Esophagus squamous epithelium (tissue), 5 donors: ENCODE measurements around the gene LAMA3. TPM values are rescaled to one million over a fixed set of nuclear protein-coding genes. Genes with fewer than 3 reads are reported as not detected.

Experiments
- DNase-seq: peaks from one replicate; lab custom pipeline; 2025; lab: John Stamatoyannopoulos, UW
- H3K27ac ChIP-seq, 4 donors: fragments of 200-600 bp; sonication (generic); one replicate each; pipeline ENCODE4 v1.5.1; 2016 to 2019; ENCODE audit warnings: mild to moderate bottlenecking in 1 of 4
- H3K27me3 ChIP-seq, 4 donors: fragments of 200-600 bp; sonication (generic); 1 replicate in 3 of 4; 2 replicates in 1 of 4; pipeline versions ENCODE4 v1.5.1 to v1.6.0; 2017 to 2021; ENCODE audit warnings: antibody characterized with exemption in 1 of 4
- H3K36me3 ChIP-seq, 3 donors: fragments of 200-600 bp; sonication (generic); one replicate each; pipeline ENCODE4 v1.5.1; 2016 to 2019
- H3K4me1 ChIP-seq, 3 donors: fragments of 200-600 bp; sonication (generic); one replicate each; pipeline ENCODE4 v1.5.1; 2017 to 2019
- H3K4me3 ChIP-seq, 4 donors: fragments of 200-600 bp; sonication (generic); 1 replicate in 3 of 4; 2 replicates in 1 of 4; pipeline ENCODE4 v1.5.1; 2016 to 2019; ENCODE audit warnings: mild to moderate bottlenecking in 2 of 4, moderate library complexity in 1 of 4
- H3K9me3 ChIP-seq, 3 donors: fragments of 200-600 bp; sonication (generic); one replicate each; pipeline ENCODE4 v1.5.1; 2016 to 2019
- CTCF ChIP-seq, 6 experiments: fragments of 450-650 bp in 4 of 6; fragments of 200-600 bp in 2 of 6; sonication (generic) in 2 of 6; IDR thresholded peaks; one replicate each; pipeline ENCODE4 v1.5.1; 2016 to 2019; ENCODE audit warnings: antibody characterized with exemption in 6 of 6, mild to moderate bottlenecking in 4 of 6, moderate library complexity in 4 of 6
- POLR2A ChIP-seq, 4 donors: fragments of 450-650 bp; IDR thresholded peaks; one replicate each; pipeline ENCODE4 v1.6.1; 2017; ENCODE audit warnings: antibody characterized with exemption in 4 of 4, mild to moderate bottlenecking in 4 of 4, moderate library complexity in 3 of 4
- WGBS, 2 donors: methylation state at CpG; one replicate each; pipeline ENCODE4 v1.1.5; 2018; 5-methylcytosine and 5-hydroxymethylcytosine counted together
- intact Hi-C: fragments of 100-400 bp; cut with DNase I; formaldehyde crosslinking; loops from one replicate; pipeline ENCODE4 v1.15.0; 2022
- total RNA-seq, 4 donors: library from RNA; depleted of rRNA; stranded (reverse); fragments of >200 nt; gene quantifications; one replicate each; pipeline ENCODE4 v1.1.0, GENCODE V29; 2016
- donor health status: DM: yes; HTN: yes; CAD: no.

LAMA3 gene
- total RNA-seq, 4 donors from 2014 or later = 28.7 to 81.3 (median 44.8) TPM

- TF ChIP-seq CTCF (IDR thresholded peaks at IDR 0.05) = no peak
- no peak for TF ChIP-seq POLR2A (IDR thresholded peaks at IDR 0.05)
Observed at GRCh38 chr18:23718243-23718720, 29.0 kb downstream of the LAMA3 start.

GRCh38 chr18:23718731-23719130 is 29.5 kb downstream of the LAMA3 start:
- 60 to 69% methylated on average over 2 of the region's 2 CpGs for WGBS, 2 donors
- Histone ChIP-seq H3K4me1 (peaks cover 4 to 62% (median 13%) of the 10 kb centered on the region in 3 donors), H3K27ac (peak overlapping the region in 1 of 4 donors; percentile 46), H3K4me3 (no peak overlapping the region), H3K36me3 (no peaks in the 10 kb centered on the region), H3K27me3 (no peaks in the 10 kb centered on the region), H3K9me3 (no peaks in the 10 kb centered on the region)
- intact Hi-C loops = no loop called here
- no peak for DNase-seq
- no peak for TF ChIP-seq CTCF (IDR thresholded peaks at IDR 0.05)
- no peak for TF ChIP-seq POLR2A (IDR thresholded peaks at IDR 0.05)

More at GRCh38 chr18:23718243-23718720, 29.0 kb downstream of the LAMA3 start:
- Histone ChIP-seq H3K4me1 (peaks cover 4 to 62% (median 13%) of the 10 kb centered on the region in 3 donors), H3K27ac (peak overlapping the region in 2 of 4 donors; percentile 6 to 46), H3K9me3 (no peaks in the 10 kb centered on the region), H3K36me3 (no peaks in the 10 kb centered on the region), H3K4me3 (no peak overlapping the region), H3K27me3 (no peaks in the 10 kb centered on the region)
- 75 to 86% methylated on average over 4 to 5 of the region's 5 CpGs for WGBS, 2 donors
- intact Hi-C loops = no loop called here
- no peak for DNase-seq

- TF ChIP-seq POLR2A (IDR thresholded peaks at IDR 0.05) (no peak), CTCF (IDR thresholded peaks at IDR 0.05) (no peak)
- Histone ChIP-seq H3K36me3 (no peaks in the 10 kb centered on the region), H3K4me3 (no peak overlapping the region), H3K9me3 (no peaks in the 10 kb centered on the region), H3K4me1 (peaks cover 4 to 64% (median 13%) of the 10 kb centered on the region in 3 donors), H3K27me3 (no peaks in the 10 kb centered on the region), H3K27ac (peak overlapping the region in 2 of 4 donors; percentile 46 to 50)
- intact Hi-C loops = no loop called here
- WGBS, 2 donors = 20% methylated on average over 1 of the region's 1 CpG; no CpG with 5 or more reads in 1 of the 2 donors
- DNase-seq = no peak
Observed at GRCh38 chr18:23719634-23720201, 30.5 kb downstream of the LAMA3 start.

GRCh38 chr18:23721696-23722480 is 32.6 kb downstream of the LAMA3 start:
- peaks cover 3 to 49% (median 4%) of the 10 kb centered on the region in 3 donors for H3K4me1 ChIP-seq
- 49 to 53% methylated on average over 4 of the region's 4 CpGs for WGBS, 2 donors
- no peak for DNase-seq
- no peak overlapping the region for H3K4me3 ChIP-seq
- no peaks in the 10 kb centered on the region for H3K36me3 ChIP-seq
- no peaks in the 10 kb centered on the region for H3K27me3 ChIP-seq
- no peaks in the 10 kb centered on the region for H3K9me3 ChIP-seq
- peak overlapping the region in 1 of 4 donors; percentile 20 for H3K27ac ChIP-seq
- intact Hi-C loops = no loop called here
- TF ChIP-seq POLR2A (IDR thresholded peaks at IDR 0.05) = no peak
- TF ChIP-seq CTCF (IDR thresholded peaks at IDR 0.05) = no peak

GRCh38 chr18:23722646-23723045 is 33.4 kb downstream of the LAMA3 start:
- intact Hi-C loops = no loop called here
- DNase-seq = no peak
- Histone ChIP-seq H3K9me3 (no peaks in the 10 kb centered on the region), H3K36me3 (no peaks in the 10 kb centered on the region), H3K27me3 (no peaks in the 10 kb centered on the region), H3K4me1 (peaks cover 3 to 43% (median 4%) of the 10 kb centered on the region in 3 donors), H3K4me3 (no peak overlapping the region), H3K27ac (no peak overlapping the region)
- TF ChIP-seq CTCF (IDR thresholded peaks at IDR 0.05) (no peak), POLR2A (IDR thresholded peaks at IDR 0.05) (no peak)
- 65 to 69% methylated on average over 3 of the region's 3 CpGs for WGBS, 2 donors
